OCI-LY1 (cell line): ENCODE measurements around the gene C1orf216.
"Not testable (repeated sequence)": the region's sequence is repeated elsewhere in the genome, so short reads cannot be mapped to it uniquely, and the experiment has no call there.

Experiments used
- H2AFZ ChIP-seq: fragments of 200-600 bp; sonication (generic), shearing (Covaris generic); 2 replicates; pipeline ENCODE4 v1.6.0; 2014; ENCODE audit warnings: antibody characterized with exemption, mild to moderate bottlenecking, low read length
- H3F3A ChIP-seq: fragments of 200-600 bp; sonication (generic), shearing (Covaris generic); 2 replicates; pipeline ENCODE4 v1.6.0; 2014; ENCODE audit warnings: mild to moderate bottlenecking, antibody characterized with exemption, low read length, moderate library complexity; ENCODE audit not compliant: insufficient read depth
- H3K27ac ChIP-seq: fragments of 200-600 bp; sonication (generic); 2 replicates; pipeline ENCODE4 v1.5.1; 2014; ENCODE audit warnings: low read length, mixed run types, mild to moderate bottlenecking, low read depth; ENCODE audit not compliant: poor library complexity, severe bottlenecking
- H3K27me3 ChIP-seq: fragments of 200-600 bp; sonication (generic); 2 replicates; pipeline ENCODE4 v1.6.0; 2014; ENCODE audit warnings: antibody characterized with exemption, mild to moderate bottlenecking, low read length, moderate library complexity; ENCODE audit not compliant: insufficient read depth
- H3K36me3 ChIP-seq: fragments of 200-600 bp; sonication (generic); 2 replicates; pipeline ENCODE4 v1.6.1; 2014; ENCODE audit warnings: mild to moderate bottlenecking, antibody characterized with exemption, low read length, moderate library complexity, mixed read lengths; ENCODE audit not compliant: insufficient read depth
- H3K4me1 ChIP-seq: fragments of 200-600 bp; sonication (generic); 2 replicates; pipeline ENCODE4 v1.5.1; 2014; ENCODE audit warnings: mild to moderate bottlenecking, low read length, moderate library complexity; ENCODE audit not compliant: insufficient read depth, severe bottlenecking
- H3K4me2 ChIP-seq: fragments of 200-600 bp; sonication (generic), shearing (Covaris generic); 2 replicates; pipeline ENCODE4 v1.6.1; 2014; ENCODE audit warnings: low read length
- H3K4me3 ChIP-seq: fragments of 200-600 bp; sonication (generic); 2 replicates; pipeline ENCODE4 v1.5.1; 2014; ENCODE audit warnings: low read length, low read depth, mild to moderate bottlenecking, mixed read lengths; ENCODE audit not compliant: poor library complexity, severe bottlenecking
- H3K79me2 ChIP-seq: fragments of 200-600 bp; shearing (Covaris generic); 2 replicates; pipeline ENCODE4 v1.6.1; 2016; ENCODE audit warnings: mixed run types, low read length, mixed read lengths; ENCODE audit not compliant: insufficient read depth
- H3K9ac ChIP-seq: fragments of 200-600 bp; sonication (generic), shearing (Covaris generic); 2 replicates; pipeline ENCODE4 v1.6.1; 2014; ENCODE audit warnings: mild to moderate bottlenecking, low read length, mixed read lengths
- H3K9me2 ChIP-seq: fragments of 200-600 bp; sonication (generic), shearing (Covaris generic); 2 replicates; pipeline ENCODE4 v1.6.1; 2014; ENCODE audit warnings: low read depth, mild to moderate bottlenecking, low read length, mixed read lengths
- H3K9me3 ChIP-seq: fragments of 200-600 bp; shearing (Covaris generic); 2 replicates; pipeline ENCODE4 v1.6.1; 2014; ENCODE audit warnings: low read length, mixed read lengths
- H4K20me1 ChIP-seq: fragments of 200-600 bp; sonication (generic), shearing (Covaris generic); 2 replicates; pipeline ENCODE4 v1.6.0; 2016; ENCODE audit warnings: mild to moderate bottlenecking, low read length; ENCODE audit not compliant: insufficient read depth
- CTCF ChIP-seq: fragments of 200-600 bp; sonication (generic), shearing (Covaris generic); IDR thresholded peaks from 2 replicates; pipeline ENCODE4 v1.5.1; 2017; ENCODE audit warnings: mild to moderate bottlenecking, antibody characterized with exemption, low read length, moderate library complexity, mixed read lengths
- EZH2 ChIP-seq: fragments of 200-600 bp; sonication (generic), shearing (Covaris generic); IDR thresholded peaks from 2 replicates; pipeline ENCODE4 v1.8.0; 2017; ENCODE audit warnings: borderline replicate concordance, mixed run types, mild to moderate bottlenecking, antibody characterized with exemption, low read length, moderate library complexity, mixed read lengths

C1orf216 gene

DNA sequence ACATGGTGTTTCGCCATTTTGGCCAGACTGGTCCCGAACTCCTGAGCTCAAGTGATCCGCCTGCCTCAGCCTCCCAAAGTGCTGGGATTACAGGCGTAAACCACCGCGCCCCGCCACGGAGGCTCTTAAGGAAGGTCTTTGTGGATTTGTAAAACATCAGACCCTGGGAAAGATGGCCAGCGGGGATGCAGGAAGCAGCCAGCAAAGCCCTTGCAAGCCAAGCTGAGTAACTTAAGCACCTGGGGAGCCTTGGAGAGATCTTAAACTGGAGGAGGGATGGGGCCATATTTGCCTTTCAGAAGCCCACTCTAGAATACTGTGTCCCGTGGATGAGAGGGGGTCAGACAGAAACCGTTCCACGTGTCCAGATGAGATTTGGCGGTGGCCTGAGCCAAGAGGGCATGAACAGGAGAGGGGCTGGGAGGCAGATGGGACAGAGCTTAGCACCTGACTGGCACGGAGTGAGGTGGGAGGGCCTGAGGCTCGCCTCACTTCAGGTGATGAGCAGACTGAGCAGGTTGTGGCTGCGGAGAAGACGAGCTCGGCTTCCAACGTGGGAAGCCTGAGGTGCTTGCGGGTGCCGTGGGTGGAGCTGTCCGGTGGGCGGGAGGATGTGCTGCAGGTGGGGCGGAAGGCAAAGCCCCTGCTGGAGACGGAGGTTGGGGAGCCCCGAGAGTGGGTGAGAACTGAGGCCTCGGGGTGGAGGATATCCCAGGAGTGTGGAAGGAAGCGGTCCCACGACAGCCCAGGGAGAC, 11.7 kb downstream of the C1orf216 start:
- TF ChIP-seq CTCF (no peak), EZH2 (no peak)
- H3K9me2 ChIP-seq = no peaks in the 10 kb centered on the region
- H3K27ac ChIP-seq = no peak overlapping the region
- H3K36me3 ChIP-seq = no peaks in the 10 kb centered on the region
- H3K79me2 ChIP-seq = no peaks in the 10 kb centered on the region
- peaks cover 8% of the 10 kb centered on the region for H3K4me1 ChIP-seq
- H3K9ac ChIP-seq = no peak overlapping the region
- no peaks in the 10 kb centered on the region for H3K27me3 ChIP-seq
- no peaks in the 10 kb centered on the region for H3K9me3 ChIP-seq
- no peaks in the 10 kb centered on the region for H3F3A ChIP-seq
- no peak overlapping the region for H2AFZ ChIP-seq
- H4K20me1 ChIP-seq = no peaks in the 10 kb centered on the region
- H3K4me3 ChIP-seq = peak overlapping the region; percentile 45
- H3K4me2 ChIP-seq = peak overlapping the region; percentile 60

DNA sequence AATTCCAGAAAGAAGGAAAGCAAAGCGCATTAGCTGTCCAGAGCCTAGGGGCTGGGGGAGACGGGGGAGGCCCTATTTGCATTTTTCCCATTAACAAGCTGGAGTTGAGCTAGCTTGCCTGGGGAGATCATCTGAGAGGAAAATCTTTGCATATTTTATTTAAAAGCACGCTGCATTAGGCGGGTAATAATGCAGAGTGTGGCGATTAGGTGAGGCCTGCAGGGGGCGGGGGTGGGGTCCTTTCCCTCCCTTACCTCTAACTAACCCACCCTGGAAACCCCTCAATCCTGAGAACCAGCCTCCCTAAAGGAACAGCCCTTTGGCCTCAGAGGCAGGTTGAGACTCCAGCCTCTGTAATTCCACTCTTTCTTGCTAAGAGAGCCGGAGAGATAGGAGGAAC, 16.2 kb downstream of the C1orf216 start:
- Histone ChIP-seq H4K20me1 (no peaks in the 10 kb centered on the region), H3K9me2 (no peaks in the 10 kb centered on the region), H3K4me2 (no peak overlapping the region), H3K9me3 (no peaks in the 10 kb centered on the region), H3K27me3 (peaks cover 4% of the 10 kb centered on the region; the same call in 1 of the 2 replicates), H3K4me1 (peaks cover 4% of the 10 kb centered on the region), H3K27ac (no peak overlapping the region), H3K9ac (no peak overlapping the region), H3K79me2 (no peaks in the 10 kb centered on the region), H3F3A (no peaks in the 10 kb centered on the region), H3K4me3 (no peak overlapping the region), H2AFZ (no peak overlapping the region), H3K36me3 (no peaks in the 10 kb centered on the region)
- no peak for TF ChIP-seq CTCF

- H3K4me3 ChIP-seq, H3K4me1 ChIP-seq, H3K9me3 ChIP-seq, H3K36me3 ChIP-seq, H3K27me3 ChIP-seq, H3F3A ChIP-seq, H3K9ac ChIP-seq, H3K27ac ChIP-seq, H3K79me2 ChIP-seq, H4K20me1 ChIP-seq, H3K4me2 ChIP-seq, H3K9me2 ChIP-seq, H2AFZ ChIP-seq: not testable (repeated sequence)
These were observed 19.5 kb downstream of the C1orf216 start for GRCh38 chr1:35699152-35699551.

GRCh38 chr1:35692317-35692716, 26.4 kb downstream of the C1orf216 start:
- Histone ChIP-seq H2AFZ (no peak overlapping the region), H3K4me3 (no peak overlapping the region), H3K79me2 (no peaks in the 10 kb centered on the region), H3K4me2 (no peak overlapping the region), H3K9me2 (no peaks in the 10 kb centered on the region), H3K9me3 (no peaks in the 10 kb centered on the region), H4K20me1 (no peaks in the 10 kb centered on the region), H3K4me1 (no peaks in the 10 kb centered on the region), H3K36me3 (no peaks in the 10 kb centered on the region), H3K27ac (no peak overlapping the region), H3K27me3 (no peaks in the 10 kb centered on the region), H3K9ac (no peak overlapping the region), H3F3A (no peaks in the 10 kb centered on the region)
- no peak for TF ChIP-seq EZH2
- no peak for TF ChIP-seq CTCF
